HG02884 (cell line): Measurements from ENCODE around the gene ANXA6.
A peak's percentile ranks its signal among the peaks of the same experiment; 100 is the strongest.
"Not testable (repeated sequence)": the region's sequence is repeated elsewhere in the genome, so short reads cannot be mapped to it uniquely, and the experiment has no call there.

Experiments
- ATAC-seq: cut with Tn5 transposase; IDR thresholded peaks from one replicate; pipeline ENCODE4 v1.9.1; 2021; ENCODE audit warnings: mild to moderate bottlenecking, moderate library complexity; ENCODE audit not compliant: unreplicated experiment

The ANXA6 gene

GRCh38 chr5:151157426-151158286 lies at the start of gene ANXA6:
TSS of gene ANXA6 (minus strand) at chr5:151157779. CDS start at chr5:151147901, 9,878 bp downstream.
- ATAC-seq, result peak; percentile 42

DNA sequence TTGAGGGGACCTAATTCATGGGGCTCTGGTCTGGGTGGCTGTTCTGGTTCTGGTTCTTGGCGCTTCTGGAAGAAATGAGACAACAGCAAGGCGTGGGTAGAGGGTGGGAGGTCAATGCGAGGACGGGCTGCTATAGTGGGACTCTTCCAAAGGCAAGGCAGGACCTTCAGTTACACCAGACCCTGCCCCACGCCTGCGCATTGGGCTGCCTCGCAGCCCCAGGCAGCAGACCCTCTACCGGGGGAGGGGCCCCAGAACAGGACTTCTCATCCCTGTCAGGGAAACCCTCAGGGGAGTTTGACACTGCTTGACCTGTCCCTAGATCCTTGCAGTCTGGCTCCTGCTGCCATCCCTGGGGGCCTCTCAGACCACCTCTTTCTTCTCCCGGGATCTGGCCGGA lies 47.8 kb upstream of the ANXA6 start:
- ATAC-seq, result no peak

DNA sequence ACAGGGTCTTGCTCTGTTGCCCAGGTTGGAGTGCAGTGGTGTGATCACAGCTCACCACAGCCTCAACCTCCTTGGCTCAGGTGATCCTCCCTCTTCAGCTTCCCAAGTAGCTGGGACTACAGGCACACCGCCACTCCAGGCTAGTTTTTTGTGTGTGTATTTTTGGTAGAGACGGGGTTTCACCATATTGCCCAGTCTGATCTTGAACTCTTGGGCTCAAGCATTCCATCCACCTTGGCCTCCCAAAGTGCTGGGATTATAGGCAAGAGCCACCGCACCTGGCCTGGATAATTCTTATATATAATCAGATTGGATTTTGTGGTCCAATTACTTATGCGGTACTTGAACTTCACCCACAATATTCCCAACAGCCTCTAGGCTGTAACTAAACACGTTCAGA lies 46.5 kb upstream of the ANXA6 start:
- ATAC-seq, result no peak

DNA sequence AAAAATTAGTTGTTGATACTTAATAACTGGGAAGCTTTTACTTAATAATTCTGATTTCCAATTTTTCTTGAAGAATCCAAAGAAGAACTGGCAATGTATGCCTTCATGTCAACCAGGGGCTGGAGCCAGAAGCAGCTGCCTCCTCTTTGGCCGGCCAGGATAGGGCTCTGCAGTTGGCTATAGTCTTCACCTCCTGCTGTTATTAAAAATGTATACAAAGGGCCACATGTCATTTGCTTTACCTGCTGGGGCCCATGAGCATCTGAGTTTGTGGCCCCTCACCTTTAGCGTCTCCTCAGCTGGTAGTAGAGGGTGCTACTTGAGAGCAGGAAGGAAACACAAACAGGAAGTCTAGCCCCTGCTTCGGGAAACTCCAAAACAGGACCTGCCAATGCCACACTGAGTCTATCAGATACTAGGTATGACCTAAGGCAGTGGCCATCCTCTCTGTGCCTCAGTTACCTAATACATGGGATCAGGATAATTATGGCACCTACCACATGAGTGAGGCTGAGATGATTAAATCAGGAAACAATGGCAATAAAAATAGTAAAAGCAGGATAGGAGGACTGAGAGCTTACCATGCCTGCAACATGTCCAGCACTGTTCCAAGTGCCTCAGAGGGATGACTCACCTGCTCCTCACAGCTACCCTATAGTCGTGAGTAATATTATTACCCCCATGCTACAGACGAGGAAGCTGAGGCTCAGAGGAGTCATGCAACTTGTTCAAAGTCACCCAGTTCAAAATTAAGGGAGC lies 45.0 kb upstream of the ANXA6 start:
- ATAC-seq, result no peak

DNA sequence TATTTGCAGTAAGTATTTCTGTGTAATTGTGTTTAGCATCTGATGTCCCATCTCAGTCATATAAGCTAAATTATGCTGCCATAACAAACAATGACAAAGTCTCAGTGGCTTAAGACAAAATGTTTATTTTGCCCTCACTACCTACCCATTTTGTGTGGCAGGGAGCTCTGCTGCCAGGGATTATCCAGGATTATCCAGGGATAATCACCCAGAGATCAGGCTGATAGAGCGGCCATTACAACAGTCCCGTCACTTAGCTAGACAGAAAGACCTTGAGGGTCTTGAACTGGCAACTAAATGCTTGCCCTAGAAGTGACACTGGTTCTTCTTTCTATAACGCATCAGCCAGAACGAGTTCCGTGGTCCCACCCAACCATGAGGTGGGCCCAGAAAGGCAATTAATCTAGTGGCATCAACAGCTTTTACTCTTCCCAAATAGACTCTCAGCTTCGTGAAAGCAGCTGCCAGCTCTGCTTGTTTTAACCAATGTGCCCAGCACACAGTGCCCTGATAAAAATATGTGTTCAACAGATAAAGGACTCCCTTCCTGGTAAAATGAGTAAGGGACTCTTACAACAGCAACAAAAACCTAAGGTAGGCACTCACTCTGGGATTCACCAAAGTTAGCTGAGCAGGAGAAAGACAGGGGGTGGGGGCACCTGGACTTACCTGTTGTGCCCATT lies 43.5 kb upstream of the ANXA6 start:
- no peak for ATAC-seq

DNA sequence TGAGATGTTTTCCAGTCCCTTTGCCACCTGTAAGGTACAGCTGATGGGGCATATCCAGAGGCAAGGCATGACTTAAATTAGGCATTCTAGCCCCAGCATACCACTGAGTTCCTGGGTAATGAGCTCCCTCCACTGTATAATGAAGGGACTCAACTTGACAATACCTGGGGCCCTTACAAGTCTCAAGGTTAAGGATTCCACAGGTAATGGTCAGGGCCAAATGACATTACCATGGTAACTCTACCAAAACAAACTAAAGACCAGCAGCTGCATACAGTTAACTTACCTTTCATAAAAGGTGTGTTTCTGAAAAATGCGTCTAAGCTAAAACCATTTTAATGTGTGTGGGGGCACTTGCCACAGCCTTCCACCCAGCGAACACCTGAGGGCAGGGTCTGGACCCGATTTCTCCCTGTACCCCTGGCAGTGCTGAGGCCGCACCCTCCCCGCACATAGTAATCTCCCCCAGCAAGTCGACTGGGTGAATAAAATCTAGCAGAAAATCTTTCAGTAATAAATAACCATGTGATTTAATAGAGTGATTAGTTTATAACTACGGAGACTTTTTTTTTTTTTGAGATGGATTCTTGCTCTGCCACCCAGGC lies 42.1 kb upstream of the ANXA6 start:
- no peak for ATAC-seq

GRCh38 chr5:151198861-151199260 lies 41.3 kb upstream of the ANXA6 start:
- ATAC-seq, result no peak

- not testable (repeated sequence) for ATAC-seq
Measured at GRCh38 chr5:151197291-151197600, 39.7 kb upstream of the ANXA6 start.

DNA sequence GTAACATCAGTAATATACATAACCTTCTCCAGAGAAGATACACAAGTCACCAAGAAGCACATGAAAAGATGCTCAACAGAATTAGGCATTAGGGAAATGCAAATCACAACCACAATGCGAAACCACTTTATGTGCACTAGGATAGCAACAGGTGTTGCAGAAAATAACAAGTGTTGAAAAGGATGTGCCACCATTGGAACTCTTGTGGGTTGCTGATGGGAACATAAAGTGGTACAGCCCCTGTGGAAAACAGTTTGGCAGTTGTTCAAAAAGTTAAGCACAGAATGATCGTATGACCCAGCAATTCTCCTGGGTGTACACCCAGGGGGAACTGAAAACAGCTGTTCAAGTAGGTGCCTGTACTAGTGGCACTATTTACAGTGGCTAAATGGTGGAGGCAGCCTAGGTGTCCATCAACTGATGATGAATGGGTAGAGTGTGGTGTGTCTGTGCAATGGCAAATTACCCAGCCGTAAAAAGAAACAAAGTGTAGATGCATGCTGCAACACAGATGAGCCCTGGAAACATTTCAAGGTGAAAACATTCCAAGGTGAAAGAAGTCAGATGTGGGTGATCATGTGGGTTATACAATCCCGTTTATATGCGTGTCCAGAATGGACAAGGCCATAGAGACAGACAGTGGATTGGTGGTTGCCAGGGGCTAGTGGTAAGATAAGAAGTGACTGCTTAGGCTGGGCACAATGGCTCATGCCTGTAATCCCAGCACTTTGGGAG lies 39.1 kb upstream of the ANXA6 start:
- ATAC-seq, result peak; percentile 90

DNA sequence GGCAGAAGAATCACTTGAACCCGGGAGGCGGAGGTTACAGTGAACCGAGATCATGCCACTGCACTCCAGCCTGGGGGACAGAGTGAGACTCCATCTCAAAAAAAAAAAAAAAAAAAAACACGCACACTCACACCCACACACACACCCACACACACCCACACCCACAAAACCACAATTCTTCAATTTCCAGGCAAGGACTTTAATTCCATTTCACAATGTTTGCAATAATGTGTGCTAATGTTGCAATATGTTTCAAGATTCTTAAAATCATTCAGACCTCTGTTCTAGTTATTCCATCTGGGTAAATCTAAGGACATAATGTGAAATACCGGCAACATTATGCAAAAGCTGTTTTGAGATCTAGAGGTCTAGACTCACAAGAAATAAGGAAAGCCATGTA lies 38.0 kb upstream of the ANXA6 start:
- no peak for ATAC-seq

DNA sequence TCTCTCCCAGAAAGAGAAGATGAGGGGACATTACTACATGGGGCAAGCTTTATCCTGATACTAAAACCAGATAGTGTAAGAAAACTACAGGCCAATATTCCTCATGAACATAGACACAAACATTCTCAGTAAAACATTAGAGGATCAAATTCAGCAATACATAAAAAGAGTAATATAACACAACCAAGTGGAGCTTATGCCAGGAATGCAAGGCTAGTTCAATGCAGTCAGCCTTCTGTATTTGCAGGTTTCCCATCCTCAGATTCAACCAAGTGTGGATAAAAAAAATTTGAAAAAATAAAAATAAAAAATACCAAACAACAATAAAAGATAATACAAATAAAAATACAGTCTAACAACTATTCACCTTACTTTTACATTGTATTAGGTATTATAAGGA lies 35.0 kb upstream of the ANXA6 start:
- no peak for ATAC-seq

GRCh38 chr5:151191661-151192060 lies 34.1 kb upstream of the ANXA6 start:
- ATAC-seq, result no peak

GRCh38 chr5:151189151-151189550 lies 31.6 kb upstream of the ANXA6 start:
- no peak for ATAC-seq

DNA sequence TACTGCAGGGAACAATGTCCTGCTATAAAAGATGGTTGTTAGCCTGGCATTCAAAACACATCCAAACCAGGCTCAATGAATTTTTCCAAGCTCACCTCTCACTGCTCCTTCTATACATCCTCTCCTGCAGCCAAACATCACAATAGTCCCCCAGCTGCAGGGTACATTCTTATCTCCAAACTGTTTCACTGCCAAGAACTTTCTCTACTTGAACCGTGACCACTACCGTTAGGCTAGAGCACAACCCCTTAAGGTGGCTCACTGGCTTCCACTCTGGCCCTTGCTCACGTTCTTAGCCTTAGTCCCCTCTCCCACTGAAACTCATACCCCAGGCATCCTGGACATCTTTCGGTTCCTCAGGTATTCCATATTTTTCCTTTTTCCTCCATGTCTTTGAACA lies 29.0 kb upstream of the ANXA6 start:
- ATAC-seq, result no peak

DNA sequence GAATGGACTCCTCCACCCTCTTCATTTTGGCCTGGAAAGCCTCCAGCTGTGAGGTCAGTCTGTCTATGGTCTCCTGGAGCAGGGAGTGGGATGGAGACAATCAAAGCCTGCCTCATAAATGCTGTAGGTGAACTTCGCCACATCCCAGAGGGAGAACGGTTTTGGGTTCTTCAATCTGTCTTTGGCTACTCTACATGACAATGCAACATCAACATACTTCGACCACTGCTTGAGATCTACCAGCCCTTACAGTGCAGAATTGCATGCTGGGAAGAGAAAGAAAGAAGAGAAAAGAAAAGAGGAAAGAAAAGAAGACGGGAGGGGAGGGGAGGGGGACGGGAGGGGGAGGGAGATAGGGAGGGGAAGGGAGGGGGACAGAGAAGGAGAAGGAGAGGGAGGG lies 28.5 kb upstream of the ANXA6 start:
- no peak for ATAC-seq

GRCh38 chr5:151184316-151185042 lies 26.9 kb upstream of the ANXA6 start:
- no peak for ATAC-seq

- ATAC-seq, result no peak
Measured at GRCh38 chr5:151183456-151184245, 26.1 kb upstream of the ANXA6 start.

GRCh38 chr5:151182976-151183375 lies 25.4 kb upstream of the ANXA6 start:
- ATAC-seq, result no peak

DNA sequence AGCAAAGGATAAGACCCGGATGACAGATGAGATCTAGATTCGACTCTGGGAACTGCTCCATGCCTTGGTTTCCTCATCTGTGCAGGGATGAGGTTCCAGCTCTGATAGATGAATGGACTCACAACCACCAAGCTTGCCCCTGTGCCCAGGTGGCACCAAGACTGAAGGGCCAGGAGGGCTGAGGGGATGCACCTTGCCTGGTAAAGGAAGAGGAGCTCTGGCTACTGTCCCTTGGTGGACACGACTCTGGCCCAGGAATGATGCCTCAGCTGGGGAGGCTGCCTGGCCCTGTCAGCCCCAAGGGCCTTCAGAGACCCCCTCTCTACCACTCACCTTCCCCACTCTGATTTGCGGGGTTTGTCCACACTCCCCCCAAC lies 24.9 kb upstream of the ANXA6 start:
- ATAC-seq, result no peak
